ENCODE measurements around the gene GNAS-AS1. TPM values are rescaled to one million over a fixed set of nuclear protein-coding genes. Genes with fewer than 3 reads are reported as not detected.

The GNAS-AS1 gene
- total and polyA plus RNA-seq, 2 of the 8 experiments (the other 6 are each of a cell fraction or from before 2014, with no cell fraction given), result 4.7 to 13.7 TPM

DNA sequence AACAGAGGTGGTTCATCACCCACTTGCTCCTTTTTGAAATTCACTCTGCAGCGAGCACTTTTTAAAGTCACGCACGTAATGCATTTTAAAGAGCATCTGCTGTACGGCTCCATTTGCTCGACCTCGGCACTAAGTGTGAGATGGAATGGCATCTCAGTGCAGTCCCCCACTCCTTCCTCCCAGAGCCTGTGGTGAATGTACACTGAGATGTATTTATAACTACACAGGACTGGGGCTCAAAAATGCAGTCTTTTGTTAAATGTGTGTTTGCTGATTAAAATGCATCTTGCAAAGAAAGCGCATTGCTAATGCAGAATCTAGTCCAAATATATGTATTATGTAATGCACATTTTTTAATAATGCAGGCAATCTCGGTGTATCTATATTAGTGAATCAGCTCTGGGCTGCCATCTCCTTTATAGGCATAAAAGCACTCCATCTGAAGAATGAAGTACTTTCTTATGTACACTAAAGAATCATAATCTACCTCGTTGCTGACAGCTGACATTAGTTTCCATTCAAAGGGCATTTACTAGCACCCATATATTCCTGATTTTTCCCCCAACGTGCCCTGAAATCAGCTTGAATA is 14.0 kb downstream of the GNAS-AS1 start:
- CTCF ChIA-PET (ENCODE audit: partially characterized antibody), result interaction anchor here (1.3 to 8.7 kb wide), 6 partner anchors 9 to 186 kb away, joined by 3 to 57 read pairs (median 15); partner anchors contain the start of genes GNAS, GNAS-AS1 and STX16
- FAIRE-seq, result no peak

More for the DNA sequence above, 14.0 kb downstream of the GNAS-AS1 start:
- H2BK15ac ChIP-seq (ENCODE audit: low read length), result no peak overlapping the region
- no peak overlapping the region for H4K8ac ChIP-seq (ENCODE audit: extremely low read depth, insufficient read depth, low read length)
- no peak overlapping the region for H2AFZ ChIP-seq (ENCODE audit: low read length)
- POLR2A ChIA-PET (ENCODE audit: partially characterized antibody), result interaction anchor here (6.5 to 12.2 kb wide), 3 partner anchors 8 to 21 kb away, joined by 44 to 163 read pairs (median 119); partner anchors contain the start of genes GNAS and GNAS-AS1
- H3K4me3 ChIP-seq (ENCODE audit: extremely low read depth in 1 of 4, insufficient read depth in 2 of 4, low read depth in 3 of 4, low read length in 4 of 4), result no peak overlapping the region
- WGBS, 2 experiments (ENCODE audit: extremely low coverage in 1 of 2, insufficient coverage in 1 of 2, insufficient read length in 1 of 2, insufficient replicate concordance in 2 of 2, low coverage in 1 of 2, low lambda C conversion rate in 2 of 2, missing lambda C conversion rate in 1 of 2), result 95% methylated on average over 10 of the region's 10 CpGs; no CpG with 5 or more reads in 1 of the 2 experiments
- no peak overlapping the region for H4K91ac ChIP-seq (replicated peaks; ENCODE audit: insufficient read length, low read length)
- H3K79me1 ChIP-seq (ENCODE audit: low read depth, low read length), result peaks cover 2% of the 10 kb centered on the region
- H2BK20ac ChIP-seq (ENCODE audit: low read length), result no peak overlapping the region
- no peak overlapping the region for H3K18ac ChIP-seq (ENCODE audit: extremely low read depth, low read length)
- peaks cover 25 to 99% of the 10 kb centered on the region in 2 experiments for H3K79me2 ChIP-seq (ENCODE audit: control insufficient read depth in 1 of 2, insufficient read depth in 2 of 2, low read length in 2 of 2)
- H3K56ac ChIP-seq (replicated peaks; ENCODE audit: insufficient read length, low read depth, low read length), result no peak overlapping the region
- H3K27ac ChIP-seq (ENCODE audit: low read depth, low read length), result no peak overlapping the region
- H4K5ac ChIP-seq (ENCODE audit: insufficient read length, low read depth, low read length), result no peak overlapping the region
- TF ChIP-seq KDM4A (IDR thresholded peaks at IDR 0.05; ENCODE audit: low read depth, low read length, severe bottlenecking), result no peak
- no peak for TF ChIP-seq NANOG (IDR thresholded peaks at IDR 0.05; ENCODE audit: insufficient read depth, low read depth, low read length, poor library complexity, severe bottlenecking)
- no peak for TF ChIP-seq EGR1 (IDR thresholded peaks at IDR 0.05; ENCODE audit: borderline replicate concordance, low read depth, low read length)
- TF ChIP-seq ATF3 (IDR thresholded peaks at IDR 0.05; ENCODE audit: insufficient read depth, low read depth, low read length), result no peak
- TF ChIP-seq BRCA1 (IDR thresholded peaks at IDR 0.05; ENCODE audit: low read depth, low read length), result no peak
- no peak for TF ChIP-seq EP300 (IDR thresholded peaks at IDR 0.05; ENCODE audit: borderline replicate concordance in 1 of 2, low read depth in 2 of 2, low read length in 2 of 2)
- TF ChIP-seq CEBPB (IDR thresholded peaks at IDR 0.05; ENCODE audit: low read depth, low read length), result no peak
- no peak for TF ChIP-seq TCF12 (IDR thresholded peaks at IDR 0.05; ENCODE audit: low read depth, low read length)
- TF ChIP-seq SRF (IDR thresholded peaks at IDR 0.05; ENCODE audit: low read depth, low read length), result no peak
- TF ChIP-seq SP1 (IDR thresholded peaks at IDR 0.05; ENCODE audit: low read depth, low read length), result no peak
- no peak for TF ChIP-seq CHD2 (IDR thresholded peaks at IDR 0.05; ENCODE audit: low read length)
- H3K23me2 ChIP-seq (ENCODE audit: low read depth, low read length), result peaks cover 11% of the 10 kb centered on the region; the same call in 1 of the 2 replicates
- H2BK12ac ChIP-seq (ENCODE audit: low read depth, low read length), result no peak overlapping the region
- H3K4ac ChIP-seq (replicated peaks; ENCODE audit: insufficient read length, low read depth, low read length), result no peak overlapping the region
- H3K4me2 ChIP-seq (ENCODE audit: insufficient read depth in 1 of 2, low read depth in 2 of 2, low read length in 2 of 2), result no peak overlapping the region
- H4K20me1 ChIP-seq (replicated peaks in 1 of 2; ENCODE audit: control insufficient read depth in 1 of 2, insufficient read depth in 2 of 2, low read length in 2 of 2), result peaks cover 6 to 11% of the 10 kb centered on the region in 2 experiments
- peaks cover 1 to 43% (median 20%) of the 10 kb centered on the region in 4 experiments; a peak in 6 of 8 replicates for H3K36me3 ChIP-seq (ENCODE audit: control insufficient read depth in 2 of 4, insufficient read depth in 4 of 4, low read length in 3 of 4)
- no peak for DNase-seq (ENCODE audit: low read depth in 1 of 2, low spot score in 2 of 2)
- H3K4me1 ChIP-seq (replicated peaks in 1 of 4; ENCODE audit: control insufficient read depth in 3 of 4, insufficient read depth in 4 of 4, low read length in 3 of 4), result peaks cover 0 to 8% (median 4%) of the 10 kb centered on the region in 4 experiments; a peak in 5 of 7 replicates
- H3K27me3 ChIP-seq (replicated peaks in 1 of 4; ENCODE audit: control insufficient read depth in 3 of 4, extremely low read depth in 1 of 4, insufficient read depth in 3 of 4, low read length in 3 of 4), result peaks cover 0 to 18% (median 11%) of the 10 kb centered on the region in 4 experiments; a peak in 5 of 7 replicates
- H2AK5ac ChIP-seq (ENCODE audit: low read depth, low read length), result no peak overlapping the region
- no peak overlapping the region for H3K9ac ChIP-seq (replicated peaks in 1 of 4; ENCODE audit: extremely low read depth in 1 of 4, low read depth in 3 of 4, low read length in 3 of 4)
- no peaks in the 10 kb centered on the region for H3K9me3 ChIP-seq (ENCODE audit: insufficient read depth in 2 of 2, low read depth in 1 of 2, low read length in 1 of 2)
- H2BK120ac ChIP-seq (replicated peaks; ENCODE audit: low read depth, low read length), result no peak overlapping the region
- no peak overlapping the region for H2BK5ac ChIP-seq (ENCODE audit: low read depth, low read length)
- no peak overlapping the region for H3K23ac ChIP-seq (ENCODE audit: insufficient read length)
- H3K14ac ChIP-seq (ENCODE audit: insufficient read length), result no peak overlapping the region
